Stomach smooth muscle (tissue), 2 donors: ENCODE measurements around the gene CRISPLD2.
"Not testable (repeated sequence)": the region's sequence is repeated elsewhere in the genome, so short reads cannot be mapped to it uniquely, and the experiment has no call there.

Experiments used
- H3K27ac ChIP-seq: one replicate; pipeline ENCODE4 v1.7.0; 2013; ENCODE audit warnings: mild to moderate bottlenecking, low read length, inconsistent platforms
- H3K27me3 ChIP-seq, 2 donors: one replicate each; pipeline ENCODE4 v1.7.0; 2013; ENCODE audit warnings: low read length in 2 of 2; ENCODE audit not compliant: insufficient read depth in 2 of 2, control insufficient read depth in 1 of 2
- H3K36me3 ChIP-seq, 2 donors: one replicate each; pipeline ENCODE4 v1.7.0; 2013; ENCODE audit warnings: low read length in 2 of 2; ENCODE audit not compliant: control insufficient read depth in 2 of 2, insufficient read depth in 2 of 2
- H3K4me1 ChIP-seq: one replicate; pipeline ENCODE4 v1.7.0; 2013; ENCODE audit warnings: low read length; ENCODE audit not compliant: control insufficient read depth, insufficient read depth
- H3K4me3 ChIP-seq, 2 donors: one replicate each; pipeline ENCODE4 v1.7.0; 2013; ENCODE audit warnings: low read length in 2 of 2
- H3K9ac ChIP-seq, 2 donors: one replicate each; pipeline ENCODE4 v1.7.0; 2013; ENCODE audit warnings: low read length in 2 of 2, mild to moderate bottlenecking in 1 of 2
- H3K9me3 ChIP-seq, 2 donors: one replicate each; pipeline ENCODE4 v1.7.0; 2013; ENCODE audit warnings: low read length in 2 of 2; ENCODE audit not compliant: control insufficient read depth in 2 of 2
- donor health status: healthy.
- donor health status: Pancreatic carcinoma.

CRISPLD2 gene

DNA sequence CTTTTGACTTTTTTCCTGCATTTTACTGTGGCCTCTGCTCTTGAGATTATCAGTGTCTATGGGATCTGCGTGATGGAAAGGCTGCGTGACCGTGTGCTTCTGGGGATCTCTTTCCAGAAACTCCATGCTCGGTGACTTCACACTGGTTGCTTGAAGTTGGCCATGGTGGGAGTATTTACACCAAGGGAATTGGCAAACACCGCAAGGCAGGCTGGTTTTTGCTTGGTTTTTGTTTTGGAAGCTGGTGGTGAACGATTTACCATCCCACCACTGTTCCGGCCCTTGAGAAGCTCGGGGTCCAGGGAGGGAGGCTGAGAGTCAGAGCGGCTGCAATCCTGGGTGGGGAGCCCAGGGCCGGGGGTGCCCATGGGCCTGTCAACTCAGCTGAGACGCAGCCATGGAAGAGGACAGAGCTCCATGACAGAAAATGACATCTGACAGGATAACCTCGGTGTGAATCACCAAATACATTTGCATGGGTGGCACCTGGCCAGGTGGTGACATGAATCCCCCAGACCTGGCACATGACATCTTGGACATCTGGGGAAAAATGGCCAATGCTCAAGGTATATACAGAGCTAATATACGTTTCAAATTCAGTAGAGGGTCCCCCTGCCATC is 11.1 kb downstream of the CRISPLD2 start:
- H3K9me3 ChIP-seq, result peaks cover 0 to 3% of the 10 kb centered on the region in 2 donors
- H3K9ac ChIP-seq, result peak overlapping the region in 1 of 2 donors; percentile 25
- no peak overlapping the region for H3K4me3 ChIP-seq
- peak overlapping the region; percentile 98 for H3K27ac ChIP-seq
- no peaks in the 10 kb centered on the region for H3K27me3 ChIP-seq
- peaks cover 88% of the 10 kb centered on the region for H3K4me1 ChIP-seq
- H3K36me3 ChIP-seq, result peaks cover 2 to 22% of the 10 kb centered on the region in 2 donors

- peaks cover 88% of the 10 kb centered on the region for H3K4me1 ChIP-seq
Measured at GRCh38 chr16:84831728-84832127, 11.9 kb downstream of the CRISPLD2 start.

GRCh38 chr16:84832488-84833143 is 12.8 kb downstream of the CRISPLD2 start:
- Histone ChIP-seq H3K4me3 (peak overlapping the region; percentile 45 to 69), H3K27me3 (no peaks in the 10 kb centered on the region), H3K27ac (peak overlapping the region; percentile 100), H3K36me3 (peaks cover 2 to 22% of the 10 kb centered on the region in 2 donors), H3K9ac (peak overlapping the region; percentile 95 to 96), H3K4me1 (peaks cover 86% of the 10 kb centered on the region), H3K9me3 (peaks cover 0 to 3% of the 10 kb centered on the region in 2 donors)

More at GRCh38 chr16:84831728-84832127, 11.9 kb downstream of the CRISPLD2 start:
- H3K36me3 ChIP-seq, result peaks cover 2 to 22% of the 10 kb centered on the region in 2 donors
- peak overlapping the region; percentile 100 for H3K27ac ChIP-seq
- not testable (repeated sequence) for H3K27me3 ChIP-seq, H3K9me3 ChIP-seq
- peak overlapping the region; percentile 41 to 69 for H3K4me3 ChIP-seq
- H3K9ac ChIP-seq, result peak overlapping the region; percentile 95 to 96

DNA sequence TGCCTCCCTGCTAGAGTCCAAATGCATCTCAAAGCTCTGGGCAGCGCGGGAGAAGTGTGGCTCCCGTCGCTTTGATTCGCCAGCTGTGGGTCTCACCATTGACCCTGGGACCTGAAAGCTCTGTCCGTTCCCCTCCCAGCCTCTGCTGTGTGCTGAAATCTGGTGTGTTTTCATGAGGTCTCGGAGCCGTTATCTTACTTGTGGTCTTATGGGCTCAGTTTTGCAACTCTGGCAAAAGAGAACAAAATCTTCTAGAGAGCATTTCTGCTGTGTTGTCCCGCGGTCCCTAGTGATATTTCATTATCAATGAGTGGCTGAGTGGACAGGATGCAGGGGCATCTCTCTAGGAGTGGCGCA is 13.3 kb downstream of the CRISPLD2 start:
- peak overlapping the region; percentile 100 for H3K27ac ChIP-seq
- H3K27me3 ChIP-seq, result no peaks in the 10 kb centered on the region
- H3K4me1 ChIP-seq, result peaks cover 81% of the 10 kb centered on the region
- H3K9me3 ChIP-seq, result peaks cover 0 to 3% of the 10 kb centered on the region in 2 donors
- H3K4me3 ChIP-seq, result peak overlapping the region; percentile 45 to 69
- peak overlapping the region; percentile 84 to 96 for H3K9ac ChIP-seq
- H3K36me3 ChIP-seq, result peaks cover 2 to 23% of the 10 kb centered on the region in 2 donors

DNA sequence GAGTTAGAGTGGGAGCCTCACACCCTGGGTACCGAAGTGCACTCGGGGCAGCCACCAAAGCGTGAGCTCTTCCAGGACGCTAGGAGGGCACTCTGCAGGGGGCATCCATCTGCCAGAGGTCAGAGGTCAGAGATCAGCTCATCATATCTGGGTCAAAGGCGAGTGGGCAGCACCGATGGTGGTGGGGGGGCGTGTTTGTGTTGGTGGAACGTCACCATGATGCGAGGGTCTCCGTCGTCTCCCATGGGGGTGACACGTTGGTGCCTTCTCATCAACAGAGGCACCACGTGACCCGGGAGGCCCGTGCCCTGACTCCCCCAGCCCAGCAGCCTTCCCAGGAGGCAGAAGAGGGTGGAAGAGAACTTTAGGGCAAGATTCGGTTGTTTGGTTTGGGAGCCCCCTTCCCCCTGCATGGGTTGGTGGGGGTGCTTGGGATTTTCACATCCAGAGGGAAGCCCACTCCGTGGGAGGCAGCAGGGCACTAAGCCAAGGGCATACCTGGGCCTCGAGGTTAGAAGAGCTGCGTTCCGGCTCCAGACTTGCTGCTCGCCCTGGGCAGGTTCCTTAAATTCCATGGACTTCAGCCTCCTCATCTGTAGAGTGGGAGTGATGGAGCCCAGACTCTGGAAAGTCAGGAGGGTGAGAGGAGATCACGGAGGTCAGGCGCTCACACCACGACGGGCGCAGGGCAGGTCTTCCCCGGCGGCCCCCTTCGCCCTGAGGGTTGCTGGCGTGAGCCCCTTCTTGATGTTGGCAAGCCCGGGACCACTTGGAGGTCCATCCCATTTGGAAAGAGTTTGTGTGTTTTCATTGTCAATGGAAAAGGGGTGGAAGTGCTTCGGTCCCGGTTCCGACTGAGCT is 14.0 kb downstream of the CRISPLD2 start:
- H3K27ac ChIP-seq, result peak overlapping the region; percentile 100
- H3K36me3 ChIP-seq, result peaks cover 7 to 27% of the 10 kb centered on the region in 2 donors
- H3K4me1 ChIP-seq, result peaks cover 81% of the 10 kb centered on the region
- peak overlapping the region; percentile 15 to 17 for H3K4me3 ChIP-seq
- peak overlapping the region; percentile 84 to 96 for H3K9ac ChIP-seq
- H3K9me3 ChIP-seq, result peaks cover 0 to 3% of the 10 kb centered on the region in 2 donors
- no peaks in the 10 kb centered on the region for H3K27me3 ChIP-seq

DNA sequence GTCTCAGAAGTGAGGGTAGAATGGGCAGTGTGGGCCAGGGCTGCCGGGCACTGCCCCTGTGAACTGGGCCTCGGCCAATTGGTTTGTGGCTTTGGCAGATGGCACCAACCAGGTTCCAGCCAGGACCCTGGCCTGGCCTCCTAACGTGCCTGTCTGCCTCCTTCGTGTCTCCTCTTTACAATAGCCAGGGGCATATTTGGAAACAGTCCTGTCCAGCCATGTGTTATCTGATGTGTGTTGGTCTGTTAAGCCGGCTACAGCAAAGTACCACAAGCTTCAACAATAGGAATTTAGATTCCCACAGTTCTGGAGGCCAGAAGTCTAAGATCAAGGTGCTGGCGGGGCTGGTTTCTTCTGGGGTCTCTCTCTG is 14.6 kb downstream of the CRISPLD2 start:
- H3K27me3 ChIP-seq, result no peaks in the 10 kb centered on the region
- H3K36me3 ChIP-seq, result peaks cover 11 to 33% of the 10 kb centered on the region in 2 donors
- H3K4me1 ChIP-seq, result peaks cover 76% of the 10 kb centered on the region
- H3K27ac ChIP-seq, result peak overlapping the region; percentile 100
- H3K9ac ChIP-seq, result peak overlapping the region; percentile 47 to 96
- peaks cover 0 to 3% of the 10 kb centered on the region in 2 donors for H3K9me3 ChIP-seq
- H3K4me3 ChIP-seq, result peak overlapping the region; percentile 15 to 17

DNA sequence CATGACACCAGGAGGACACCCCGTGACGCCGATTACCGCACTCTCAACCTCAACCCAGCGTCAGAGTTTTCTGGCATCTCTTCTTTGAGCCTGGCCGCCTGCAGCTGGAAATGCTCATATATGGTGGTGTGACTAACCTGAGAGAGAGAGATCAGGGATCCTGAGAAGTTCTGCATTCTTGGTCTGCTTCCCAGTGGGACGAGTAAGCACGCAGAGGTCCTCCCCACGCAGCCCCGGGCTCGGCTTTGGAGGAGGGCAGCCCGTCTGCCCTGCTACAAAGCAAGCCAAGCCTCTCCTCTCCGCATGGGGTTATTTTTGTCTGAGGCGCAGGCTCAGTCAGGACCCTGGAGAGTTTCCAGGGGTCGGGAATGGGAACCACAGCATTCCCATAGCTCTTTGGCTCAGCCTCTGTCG is 16.5 kb downstream of the CRISPLD2 start:
- H3K4me1 ChIP-seq, result peaks cover 65% of the 10 kb centered on the region
- no peaks in the 10 kb centered on the region for H3K9me3 ChIP-seq
- peak overlapping the region in 1 of 2 donors; percentile 44 for H3K4me3 ChIP-seq
- H3K36me3 ChIP-seq, result peaks cover 11 to 42% of the 10 kb centered on the region in 2 donors
- peak overlapping the region; percentile 100 for H3K27ac ChIP-seq
- H3K27me3 ChIP-seq, result no peaks in the 10 kb centered on the region
- H3K9ac ChIP-seq, result peak overlapping the region; percentile 7 to 84

GRCh38 chr16:84836967-84837366 is 17.2 kb downstream of the CRISPLD2 start:
- Histone ChIP-seq H3K4me1 (peaks cover 58% of the 10 kb centered on the region), H3K36me3 (peaks cover 11 to 39% of the 10 kb centered on the region in 2 donors), H3K27ac (peak overlapping the region; percentile 100), H3K9me3 (no peaks in the 10 kb centered on the region), H3K27me3 (no peaks in the 10 kb centered on the region), H3K4me3 (no peak overlapping the region), H3K9ac (peak overlapping the region; percentile 7 to 29)

DNA sequence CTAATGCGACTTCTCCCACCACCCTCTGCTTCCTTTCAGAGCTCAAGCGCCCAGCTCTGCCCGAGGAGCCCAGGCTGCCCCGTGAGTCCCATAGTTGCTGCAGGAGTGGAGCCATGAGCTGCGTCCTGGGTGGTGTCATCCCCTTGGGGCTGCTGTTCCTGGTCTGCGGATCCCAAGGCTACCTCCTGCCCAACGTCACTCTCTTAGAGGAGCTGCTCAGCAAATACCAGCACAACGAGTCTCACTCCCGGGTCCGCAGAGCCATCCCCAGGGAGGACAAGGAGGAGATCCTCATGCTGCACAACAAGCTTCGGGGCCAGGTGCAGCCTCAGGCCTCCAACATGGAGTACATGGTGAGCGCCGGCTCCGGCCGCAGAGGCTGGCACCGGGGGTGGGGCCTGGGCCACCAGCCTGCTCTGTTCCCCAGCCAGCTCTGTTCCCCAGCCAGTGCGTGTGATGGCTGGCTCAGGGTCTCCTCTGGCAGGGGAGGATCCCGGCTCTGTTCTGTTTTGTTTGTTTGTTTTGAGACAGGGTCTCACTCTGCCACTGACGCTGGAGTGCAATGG is 18.7 kb downstream of the CRISPLD2 start:
- H3K4me3 ChIP-seq, result no peak overlapping the region
- H3K36me3 ChIP-seq, result peaks cover 11 to 35% of the 10 kb centered on the region in 2 donors
- H3K4me1 ChIP-seq, result peaks cover 48% of the 10 kb centered on the region
- H3K9ac ChIP-seq, result no peak overlapping the region
- no peak overlapping the region for H3K27ac ChIP-seq
- H3K27me3 ChIP-seq, result no peaks in the 10 kb centered on the region
- no peaks in the 10 kb centered on the region for H3K9me3 ChIP-seq

DNA sequence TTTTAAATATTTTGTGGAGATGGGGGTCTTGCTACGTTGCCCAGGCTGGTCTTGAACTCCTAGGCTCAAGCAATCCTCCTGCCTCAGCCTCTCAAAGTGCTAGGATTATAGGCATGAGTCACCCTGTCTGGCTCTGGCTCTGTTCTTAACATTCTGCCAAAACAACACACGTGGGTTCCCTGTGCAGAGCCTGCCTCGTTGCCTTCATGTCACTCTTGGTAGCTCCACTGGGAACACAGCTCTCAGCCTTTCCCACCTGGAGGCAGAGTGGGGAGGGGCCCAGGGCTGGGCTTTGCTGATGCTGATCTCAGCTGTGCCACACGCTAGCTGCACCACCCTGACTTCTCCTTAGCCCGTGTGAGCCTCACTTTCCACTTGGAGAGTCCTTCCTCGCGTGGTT is 19.3 kb downstream of the CRISPLD2 start:
- Histone ChIP-seq H3K4me3 (no peak overlapping the region), H3K27ac (no peak overlapping the region), H3K9me3 (no peaks in the 10 kb centered on the region), H3K27me3 (no peaks in the 10 kb centered on the region), H3K4me1 (peaks cover 47% of the 10 kb centered on the region), H3K9ac (no peak overlapping the region), H3K36me3 (peaks cover 11 to 38% of the 10 kb centered on the region in 2 donors)
